ENCODE measurements around the gene STARD7. TPM values are rescaled to one million over a fixed set of nuclear protein-coding genes. Genes with fewer than 3 reads are reported as not detected.
A peak's percentile ranks its signal among the peaks of the same experiment; 100 is the strongest.

The STARD7 gene
- total and polyA plus RNA-seq, 9 of the 15 experiments (the other 6 are each of a cell fraction or from before 2014, with no cell fraction given): 90.9 to 196 (median 145) TPM

DNA sequence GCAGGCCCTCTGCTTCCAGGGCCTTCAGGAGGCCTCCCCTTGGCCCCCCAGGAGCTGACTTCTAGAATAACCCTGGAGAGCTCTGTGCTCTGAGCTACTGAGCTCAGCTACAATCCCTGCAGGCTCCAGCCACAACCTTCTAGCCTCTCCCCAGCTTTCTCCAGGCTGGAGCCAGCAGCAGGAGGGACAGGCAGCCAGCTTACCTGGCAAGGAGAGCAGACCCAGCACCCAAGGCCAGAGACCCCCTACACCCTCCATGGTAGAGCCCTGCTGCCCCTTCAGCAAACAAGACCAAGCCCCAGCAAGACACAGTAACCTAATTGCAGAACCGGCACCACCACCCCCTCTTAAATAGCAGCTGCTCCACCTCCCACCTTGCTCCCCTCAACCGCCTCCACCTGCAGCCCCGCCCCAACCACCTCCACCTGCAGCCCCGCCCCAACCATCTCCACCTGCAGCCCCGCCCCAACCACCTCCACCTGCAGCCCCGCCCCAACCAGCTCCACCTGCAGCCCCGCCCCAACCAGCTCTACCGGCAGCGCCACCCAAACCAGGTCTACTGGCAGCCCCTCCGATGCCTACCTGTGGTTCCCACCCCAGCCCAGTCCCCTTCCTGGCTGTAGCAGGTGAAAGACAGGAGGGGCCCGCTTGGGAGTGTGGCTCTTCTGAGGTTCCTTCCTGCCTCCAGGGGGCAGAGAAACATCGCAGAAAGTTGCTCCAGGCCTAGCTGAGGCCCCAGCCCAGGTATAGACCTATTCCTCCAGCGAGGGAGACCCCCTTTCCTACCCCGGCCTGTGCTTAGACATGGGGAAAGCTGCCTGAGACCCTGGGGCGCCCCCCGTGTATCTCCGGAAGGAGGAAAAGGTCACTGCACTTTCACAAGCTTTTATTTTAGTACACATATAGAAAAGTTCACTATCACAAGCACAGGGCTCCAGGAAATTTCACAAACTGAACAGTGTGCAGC lies 70.2 kb downstream of the STARD7 start, which contains the start of gene ASTL (continued):
- TF ChIP-seq REST (IDR thresholded peaks at IDR 0.05; ENCODE audit: borderline replicate concordance): peak; percentile 83; the same call in 1 of the 2 replicates
- TF ChIP-seq REST (CRISPR knock-in tag; IDR thresholded peaks at IDR 0.05; ENCODE audit: low read depth): no peak
- TF ChIP-seq BRF2 (IDR thresholded peaks at IDR 0.05; ENCODE audit: borderline replicate concordance, insufficient read depth, insufficient read length): no peak
- peak; percentile 90 for TF ChIP-seq RAD21 (CRISPR knock-in tag; conservative IDR thresholded peaks at IDR 0.05 in 1 of 2, IDR thresholded peaks at IDR 0.05 in 1 of 2)
- no peak for TF ChIP-seq TCF3 (CRISPR knock-in tag; IDR thresholded peaks at IDR 0.05)
- peak; percentile 86 for TF ChIP-seq SMC3 (conservative IDR thresholded peaks at IDR 0.05; ENCODE audit: insufficient read depth, low read depth, low read length)
- TF ChIP-seq ESRRB (CRISPR knock-in tag; IDR thresholded peaks at IDR 0.05; ENCODE audit: borderline replicate concordance): no peak
- no peak for TF ChIP-seq E2F3 (CRISPR knock-in tag; IDR thresholded peaks at IDR 0.05)
- TF ChIP-seq ARID2 (IDR thresholded peaks at IDR 0.05): peak; percentile 49; the same call in 1 of the 2 replicates
- no peak for TF ChIP-seq RAD51 (IDR thresholded peaks at IDR 0.05; ENCODE audit: borderline replicate concordance, low read depth)
- TF ChIP-seq CC2D1A (IDR thresholded peaks at IDR 0.05): 0 out of 2 replicates have a peak, but pooled peaks have one; percentile 39
- 0 out of 4 replicates have a peak, but pooled peaks of 1 of the 2 experiments have one; percentile 36 for TF ChIP-seq MAZ (CRISPR knock-in tag; conservative IDR thresholded peaks at IDR 0.05 in 1 of 2, IDR thresholded peaks at IDR 0.05 in 1 of 2)
- 0 out of 2 replicates have a peak, but pooled peaks have one; percentile 31 for TF ChIP-seq ZFX (CRISPR knock-in tag; IDR thresholded peaks at IDR 0.05)

All from K562 (cell line).